Posterior vena cava (tissue), 2 donors: ENCODE data around the gene EFCAB5. TPM values are rescaled to one million over a fixed set of nuclear protein-coding genes. Genes with fewer than 3 reads are reported as not detected.
"Not testable (repeated sequence)": the region's sequence is repeated elsewhere in the genome, so short reads cannot be mapped to it uniquely, and the experiment has no call there.

ENCODE experiments used
- DNase-seq: peaks from one replicate; pipeline ENCODE4 v3.0.0-alpha.2; 2020; ENCODE audit warnings: low spot score
- intact Hi-C, 2 donors: fragments of 100-400 bp; cut with DNase I; formaldehyde crosslinking; loops; one replicate each; pipeline versions ENCODE4 v1.14.1 to v1.14.2; 2022 to 2023
- total RNA-seq, 2 donors: library from RNA; stranded (reverse); fragmentation: NEBNext Ultra II Directional; extraction: Animal tissue kit (Norgen Biotek cat#: 25700); gene quantifications; one replicate each; pipeline ENCODE4 v1.2.1, GENCODE V29; 2021
- donor health status: DM: yes; HTN: yes; CAD: no.
- donor health status: DM: yes; HTN: yes; CAD: no.

EFCAB5 gene
- total RNA-seq, 2 donors from 2014 or later = 0.14 to 1.2 TPM

DNA sequence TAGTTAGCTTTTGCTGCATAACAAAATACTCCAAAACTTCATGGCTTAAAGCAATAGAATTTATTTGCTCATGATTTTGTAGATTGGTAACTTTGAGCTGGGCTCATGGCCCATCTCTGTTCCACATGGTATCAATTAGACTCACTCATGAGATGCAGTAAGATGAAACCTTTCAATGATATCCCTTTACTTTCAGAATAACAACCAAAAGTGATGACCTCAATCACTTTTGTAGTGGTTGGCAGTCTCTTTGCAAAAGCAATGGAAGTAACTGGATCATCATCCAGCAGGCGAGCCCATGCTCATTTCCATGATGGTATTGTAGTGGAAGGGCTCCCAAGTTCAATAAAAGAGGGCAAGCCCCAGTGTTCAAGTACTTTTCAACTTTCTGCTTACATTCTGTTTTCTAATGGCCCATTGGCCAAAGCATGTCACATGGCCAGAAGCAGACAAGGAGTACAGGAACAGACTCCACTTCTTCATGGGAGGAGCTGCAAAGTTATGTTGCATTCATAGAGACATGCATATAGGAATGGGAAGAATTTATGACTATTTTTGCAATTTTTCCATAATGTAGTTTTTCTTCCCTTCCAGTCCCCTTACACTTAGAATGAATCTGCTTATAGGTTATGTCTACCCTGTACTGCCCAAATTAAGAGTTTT is 41.7 kb downstream of the EFCAB5 start:
- DNase-seq = no peak

DNA sequence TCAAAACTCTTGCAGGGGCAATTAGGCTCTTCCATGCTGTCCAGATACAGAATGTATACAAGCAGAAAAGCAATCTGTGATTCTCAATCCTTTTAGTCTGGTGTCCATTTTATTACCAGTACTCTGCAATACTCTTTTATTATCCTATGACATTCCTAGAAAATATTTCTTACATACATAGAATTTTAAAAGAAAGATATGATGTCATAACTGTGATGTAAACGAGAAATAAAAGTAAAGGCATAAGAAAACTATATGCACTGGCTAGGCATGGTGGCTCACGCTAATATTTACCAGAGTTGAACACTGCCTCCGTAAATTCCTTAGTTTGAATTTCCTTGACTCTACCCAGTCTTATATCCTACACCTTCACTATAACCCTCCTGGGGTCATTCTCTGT is 55.0 kb downstream of the EFCAB5 start:
- intact Hi-C loops = no loop called here
- no peak for DNase-seq

More for the DNA sequence above, 41.7 kb downstream of the EFCAB5 start:
- intact Hi-C loops = no loop called here

DNA sequence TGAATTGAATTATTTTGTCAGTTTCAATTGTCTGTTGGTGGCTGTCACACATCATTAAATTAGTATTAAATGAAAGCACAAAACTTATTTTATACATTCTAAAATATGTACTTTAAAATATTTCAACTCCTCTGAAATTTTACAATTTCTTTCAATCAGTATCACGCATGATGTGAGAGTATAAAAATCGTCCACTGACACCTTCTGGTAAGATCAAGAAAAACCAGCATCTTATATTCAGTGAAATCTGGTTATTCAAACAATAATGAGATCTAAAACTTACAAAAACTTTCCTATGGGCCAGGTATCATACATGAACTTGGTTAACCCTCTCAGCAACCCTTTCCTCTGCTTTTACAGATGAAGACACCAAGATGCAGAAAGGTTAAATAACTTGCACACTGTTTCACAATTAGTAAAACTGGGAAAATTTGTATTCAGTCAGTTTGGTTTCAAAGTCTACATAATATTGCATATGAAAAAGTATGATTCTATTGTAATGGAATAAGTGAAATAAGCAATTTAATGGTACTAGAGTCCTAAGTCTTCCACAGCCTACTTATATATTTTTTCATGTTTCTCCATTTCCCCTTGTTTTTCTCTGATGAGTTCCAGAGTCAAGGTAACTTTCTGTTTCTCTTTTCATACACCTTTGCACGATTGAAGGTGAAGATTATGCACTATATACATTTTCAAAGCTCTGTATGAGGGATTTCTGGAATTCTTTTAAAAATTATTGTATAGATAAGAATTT is 58.7 kb downstream of the EFCAB5 start:
- DNase-seq = no peak
- intact Hi-C loops = no loop called here

DNA sequence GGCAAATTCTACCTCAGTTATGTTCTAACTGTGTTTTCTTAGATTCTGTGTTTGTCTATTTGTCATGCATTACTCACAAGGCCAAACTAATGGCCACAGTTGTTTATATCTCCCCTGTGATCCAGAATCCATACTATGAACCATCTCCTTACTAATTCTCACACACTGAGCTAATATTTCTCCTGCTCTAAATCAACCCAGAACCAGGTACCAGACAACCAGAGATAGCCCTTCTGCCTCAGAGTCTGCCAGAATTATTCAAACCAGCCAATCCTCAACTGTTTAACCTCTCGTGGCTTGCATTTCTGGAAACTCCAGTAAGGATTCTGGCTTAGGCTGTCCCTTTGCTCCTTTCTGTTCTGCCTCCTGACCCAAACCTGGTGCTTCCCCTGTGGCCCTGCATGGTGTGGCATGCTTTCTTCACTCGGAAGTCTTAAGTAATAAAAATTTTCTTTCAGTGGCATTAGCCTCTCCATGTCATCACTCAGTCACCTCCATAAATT is 59.4 kb downstream of the EFCAB5 start:
- no peak for DNase-seq
- intact Hi-C loops = no loop called here

DNA sequence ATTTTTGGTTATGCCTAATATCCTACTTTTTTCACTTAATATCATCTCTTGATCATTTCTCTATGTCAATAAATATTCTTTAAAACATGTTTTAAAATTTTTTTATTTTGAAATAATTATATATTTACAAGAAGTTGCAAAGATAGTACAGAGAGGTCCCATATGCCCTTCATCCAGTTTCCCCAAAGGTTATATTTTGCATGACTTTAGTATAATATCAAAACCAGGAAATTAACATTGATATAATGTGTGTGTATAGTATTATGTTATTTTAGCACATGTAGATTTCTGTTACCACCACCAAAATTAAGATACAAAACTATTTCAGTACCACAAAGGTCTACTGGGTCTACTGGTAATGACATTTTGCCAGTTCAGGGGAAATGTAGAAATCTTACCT is 60.7 kb downstream of the EFCAB5 start:
- DNase-seq = no peak
- intact Hi-C loops = no loop called here

DNA sequence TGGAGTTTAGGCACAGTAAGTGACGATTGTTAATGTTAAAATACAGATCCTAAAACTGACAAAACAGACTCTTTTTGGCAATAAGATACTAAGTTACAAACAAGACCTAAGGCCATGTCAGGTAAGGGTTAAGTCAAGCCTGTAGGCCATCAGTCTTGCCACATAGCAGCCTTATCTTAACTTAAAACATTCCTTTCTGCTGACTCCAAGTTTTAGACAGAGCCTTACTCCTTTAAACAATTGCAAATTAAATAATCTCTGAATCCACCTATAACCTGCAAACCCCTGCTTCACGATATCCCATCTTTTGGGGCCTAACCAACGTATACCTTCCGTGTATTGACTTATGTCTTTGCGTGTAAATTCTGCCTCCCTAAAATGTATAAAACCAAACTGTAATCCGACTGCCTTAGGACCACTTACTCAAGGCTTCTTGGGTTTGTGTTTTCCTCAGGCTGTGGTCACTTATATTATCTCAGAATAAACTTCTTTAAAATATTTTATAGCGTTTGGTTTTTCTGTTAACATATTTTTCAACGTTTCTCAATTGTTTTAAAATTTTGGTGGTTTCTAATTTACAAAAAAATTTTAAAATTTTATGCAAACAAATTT is 64.4 kb downstream of the EFCAB5 start:
- no peak for DNase-seq
- intact Hi-C loops = no loop called here

DNA sequence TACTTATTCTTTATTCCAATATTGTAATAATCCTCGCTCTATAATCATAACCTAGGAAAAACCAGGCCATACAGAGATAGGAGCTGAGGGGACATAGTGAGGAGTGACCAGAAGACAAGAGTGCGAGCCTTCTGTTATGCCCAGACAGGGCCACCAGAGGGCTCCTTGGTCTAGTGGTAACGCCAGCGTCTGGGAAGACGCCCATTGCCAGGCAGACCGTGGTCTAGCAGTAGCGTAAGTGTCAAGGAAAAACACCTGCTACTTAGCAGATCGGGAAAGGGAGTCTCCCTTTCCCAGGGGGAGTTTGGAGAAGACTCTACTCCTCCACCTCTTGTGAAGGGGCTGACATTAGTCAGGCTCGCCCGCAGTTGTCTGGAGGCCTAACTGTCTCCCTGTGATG is 70.5 kb downstream of the EFCAB5 start:
- intact Hi-C loops, DNase-seq: not testable (repeated sequence)

DNA sequence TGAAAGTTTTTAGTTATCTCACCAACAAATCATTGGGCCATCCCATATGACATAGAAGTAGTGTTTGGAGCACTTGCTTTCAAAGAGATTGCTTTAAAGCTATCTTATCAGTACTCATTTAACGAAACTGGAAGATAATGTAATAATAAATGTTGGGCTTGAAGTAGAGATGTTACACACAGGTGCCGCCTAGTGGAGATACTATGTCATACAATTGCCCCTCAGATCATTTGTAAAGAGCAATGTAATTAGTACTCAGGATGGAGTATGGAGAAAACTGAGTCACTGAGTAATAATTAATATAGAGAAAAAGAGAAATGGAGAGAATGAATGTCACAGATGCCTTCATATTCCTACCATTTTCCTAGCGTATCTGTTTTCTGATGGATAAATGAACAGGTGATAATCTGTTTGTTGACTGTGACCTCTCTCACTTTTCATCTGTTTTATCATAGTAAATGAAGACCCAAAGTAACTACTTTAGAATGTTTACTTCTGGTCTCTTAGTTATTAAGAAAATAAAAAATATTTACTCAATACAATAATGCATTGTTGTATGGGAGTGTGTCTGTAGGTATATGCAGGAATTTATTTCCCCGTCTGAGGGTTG is 80.4 kb downstream of the EFCAB5 start:
- no peak for DNase-seq
- intact Hi-C loops = loop anchor here in 1 of 2 donors (10.0 kb wide), 1 partner anchor 53 kb away; no protein-coding TSS in a partner anchor

DNA sequence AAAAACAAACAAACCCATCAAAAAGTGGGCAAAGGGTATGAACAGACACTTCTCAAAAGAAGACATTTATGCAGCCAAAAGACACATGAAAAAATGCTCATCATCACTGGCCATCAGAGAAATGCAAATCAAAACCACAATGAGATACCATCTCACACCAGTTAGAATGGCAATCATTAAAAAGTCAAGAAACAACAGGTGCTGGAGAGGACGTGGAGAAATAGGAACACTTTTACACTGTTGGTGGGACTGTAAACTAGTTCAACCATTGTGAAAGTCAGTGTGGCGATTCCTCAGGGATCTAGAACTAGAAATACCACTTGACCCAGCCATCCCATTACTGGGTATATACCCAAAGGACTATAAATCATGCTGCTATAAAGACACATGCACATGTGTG is 83.9 kb downstream of the EFCAB5 start:
- not testable (repeated sequence) for DNase-seq
- intact Hi-C loops = loop anchor here (5.0 to 10.0 kb wide), 2 partner anchors 49 to 67 kb away; no protein-coding TSS in a partner anchor

DNA sequence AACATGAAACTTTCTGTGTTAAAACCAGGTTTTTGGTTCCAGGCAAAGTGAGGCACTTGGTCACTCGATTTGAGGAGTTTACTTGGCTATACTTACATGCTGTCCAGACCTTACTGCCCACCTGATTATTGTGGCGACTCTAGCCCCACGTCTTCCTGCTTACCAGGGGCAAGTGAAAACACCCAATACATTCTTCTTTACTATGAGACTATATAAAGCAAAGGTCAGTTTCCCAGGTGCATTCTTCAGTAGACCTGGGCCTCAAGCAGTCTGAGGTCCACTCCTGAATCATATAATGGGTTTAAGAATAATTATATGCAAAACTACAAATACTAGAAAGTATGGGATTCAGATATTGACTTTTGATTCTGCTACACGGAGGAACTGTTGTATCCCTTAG is 86.2 kb downstream of the EFCAB5 start:
- DNase-seq = no peak
- intact Hi-C loops = loop anchor here (5.0 to 10.0 kb wide), 2 partner anchors 47 to 65 kb away; no protein-coding TSS in a partner anchor

DNA sequence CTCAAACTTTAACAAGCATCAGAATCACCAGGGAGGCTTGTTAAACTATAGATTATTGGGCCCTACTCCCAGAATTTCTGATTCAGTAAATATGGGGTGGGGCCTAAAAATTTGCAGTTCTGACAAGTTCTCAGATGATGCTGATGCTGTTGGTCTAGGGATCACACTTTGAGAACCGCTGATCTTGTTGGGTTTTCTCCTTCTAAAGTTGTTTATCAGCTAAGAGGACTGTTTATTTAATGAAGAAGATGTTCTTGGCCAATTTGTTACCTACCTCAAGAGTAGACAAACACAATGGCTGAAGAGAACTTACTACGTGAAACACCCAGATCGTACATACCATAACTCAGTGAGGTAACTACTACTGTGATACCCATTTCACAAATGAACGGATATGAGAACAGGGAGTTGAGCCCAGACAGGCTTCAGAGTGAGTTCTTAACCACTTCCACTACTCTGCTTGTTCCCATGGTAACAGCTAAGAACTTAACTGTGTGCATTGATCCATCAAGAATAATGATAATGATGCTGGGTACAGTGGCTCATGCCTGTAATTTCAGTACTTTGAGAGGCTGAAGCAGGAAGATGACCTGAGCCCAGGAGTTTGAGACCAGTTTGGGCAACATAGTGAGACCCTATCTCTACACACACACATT is 89.9 kb downstream of the EFCAB5 start:
- intact Hi-C loops = no loop called here
- no peak for DNase-seq

DNA sequence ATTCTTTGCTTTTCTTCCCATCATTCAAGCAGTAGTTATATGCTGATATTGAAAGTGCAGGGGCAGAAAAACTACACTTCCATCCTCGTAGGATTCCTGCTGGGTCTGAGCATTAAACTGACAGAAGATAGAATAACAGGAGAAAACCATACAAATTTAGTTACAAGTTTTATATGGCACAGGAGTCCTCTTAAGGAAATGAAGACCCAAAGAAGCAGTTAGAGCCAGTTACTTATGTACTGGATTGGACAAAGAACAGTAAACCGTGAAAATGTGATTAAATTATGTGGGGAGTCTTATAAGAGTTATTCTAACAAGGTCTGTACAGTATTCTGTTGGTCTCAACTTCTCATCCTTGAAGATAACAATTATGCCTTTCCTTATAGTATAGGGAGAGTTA is 93.9 kb downstream of the EFCAB5 start:
- intact Hi-C loops = no loop called here

DNA sequence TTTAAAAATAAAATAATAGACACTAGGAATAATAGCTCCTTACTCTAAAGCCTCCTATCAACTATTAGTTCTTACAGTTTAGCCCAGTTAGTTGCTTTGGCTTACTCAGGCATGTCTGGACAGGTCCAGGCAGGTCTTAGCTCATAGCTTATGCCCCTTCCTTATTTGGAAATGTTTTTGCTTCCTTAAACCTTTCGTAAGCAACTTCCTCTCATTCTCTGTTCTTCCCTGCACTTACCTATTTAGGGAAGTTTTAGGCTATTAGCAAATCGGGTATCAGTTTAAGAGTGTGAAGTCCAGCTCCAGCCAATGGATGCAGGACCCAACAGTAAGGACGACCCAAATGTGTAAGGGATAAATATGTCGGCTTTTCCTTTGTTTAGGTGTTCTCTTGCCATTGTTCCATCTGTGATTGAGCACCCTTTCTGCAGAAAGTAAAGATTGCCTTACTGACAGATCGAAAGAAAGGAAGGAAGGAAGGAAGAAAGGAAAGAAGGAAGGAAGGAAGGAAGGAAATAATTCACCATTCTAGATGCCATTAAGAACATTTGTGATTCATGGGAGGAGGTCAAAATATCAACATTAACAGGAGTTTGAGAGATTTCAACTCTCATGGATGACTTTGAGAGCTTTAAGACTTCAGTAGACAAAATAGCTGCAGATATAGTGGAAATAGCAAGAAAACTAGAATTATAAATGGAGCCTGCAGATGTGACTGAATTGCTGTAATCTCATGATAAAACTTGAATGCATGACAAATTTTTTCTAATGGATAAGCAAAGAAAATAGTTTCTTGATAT is 99.5 kb downstream of the EFCAB5 start:
- not testable (repeated sequence) for DNase-seq

More for the DNA sequence above, 93.9 kb downstream of the EFCAB5 start:
- no peak for DNase-seq

DNA sequence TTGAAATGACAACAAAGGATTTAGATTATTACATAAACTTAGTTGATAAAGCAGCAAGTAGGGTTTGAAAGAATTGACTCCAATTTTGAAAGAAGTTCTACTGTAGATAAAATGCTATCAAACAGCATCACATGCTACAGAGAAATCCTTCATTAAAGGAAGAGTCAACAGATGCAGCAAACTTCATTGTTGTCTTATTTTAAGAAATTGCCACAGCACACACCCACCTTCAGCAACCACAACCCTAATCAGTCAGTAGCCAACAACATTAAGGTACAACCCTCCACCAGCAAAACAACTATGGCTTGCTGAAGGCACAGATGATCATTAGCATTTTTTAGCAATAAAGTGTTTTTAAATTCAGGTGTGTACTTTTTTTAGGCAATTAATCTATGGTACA is 100.1 kb downstream of the EFCAB5 start:
- intact Hi-C loops = no loop called here
- no peak for DNase-seq

More for the DNA sequence above, 99.5 kb downstream of the EFCAB5 start:
- intact Hi-C loops = not testable (repeated sequence)

DNA sequence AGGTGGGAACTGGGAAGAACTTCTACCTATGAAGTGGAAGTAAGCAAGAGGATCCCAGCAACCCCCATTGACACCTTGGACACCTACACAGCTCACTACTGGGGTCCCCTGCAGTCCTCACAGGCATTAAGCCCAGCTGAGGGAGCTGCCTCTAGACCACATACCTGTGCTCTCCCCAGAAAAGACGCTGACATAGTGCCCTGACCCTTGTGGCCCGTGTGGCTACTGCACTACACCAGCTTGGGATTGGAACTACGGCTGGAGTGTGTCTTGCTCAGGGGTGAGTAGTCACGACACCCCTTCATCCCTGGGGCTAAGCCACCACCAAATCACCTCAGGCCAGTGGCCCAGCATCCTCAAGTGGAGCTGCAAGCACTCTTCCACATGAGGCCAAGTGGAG is 120.9 kb downstream of the EFCAB5 start:
- DNase-seq = no peak
- intact Hi-C loops = no loop called here

DNA sequence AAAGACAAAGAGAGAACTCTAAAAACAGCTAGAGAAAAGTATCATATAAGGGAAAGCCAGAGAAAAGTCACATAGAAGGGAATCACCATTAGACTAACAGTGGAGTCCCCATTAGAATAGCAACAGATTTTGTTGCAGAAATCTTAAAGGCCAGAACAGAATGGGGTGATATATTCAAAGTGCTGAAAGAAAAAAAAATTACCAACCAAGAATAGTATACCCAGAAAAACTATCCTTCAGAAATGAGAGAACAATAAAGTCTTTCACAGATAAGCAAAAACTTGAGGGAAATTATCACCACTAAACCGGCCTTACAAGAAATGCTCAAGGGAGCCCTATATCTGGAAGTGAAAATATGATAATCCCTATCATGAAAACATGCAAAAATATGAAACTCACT is 123.3 kb downstream of the EFCAB5 start:
- intact Hi-C loops = no loop called here
- no peak for DNase-seq

DNA sequence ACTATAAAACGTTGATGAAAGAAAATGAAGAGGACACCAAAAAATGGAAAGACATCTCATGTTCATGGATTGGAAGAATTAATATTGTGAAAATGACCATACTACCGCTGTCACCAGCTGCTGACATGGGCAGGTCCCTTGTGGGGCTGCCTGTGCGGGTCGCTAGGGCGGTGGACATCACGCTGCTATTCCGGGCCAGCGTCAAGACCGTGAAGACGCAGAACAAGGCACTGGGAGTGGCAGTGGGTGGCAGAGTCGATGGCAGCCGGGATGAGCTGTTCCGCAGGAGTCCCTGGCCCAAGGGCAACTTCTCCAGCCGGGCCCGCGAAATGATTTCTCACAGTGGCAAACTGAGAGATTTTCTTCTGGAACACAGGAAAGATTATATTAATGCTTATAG is 127.0 kb downstream of the EFCAB5 start:
- intact Hi-C loops = no loop called here
- no peak for DNase-seq

DNA sequence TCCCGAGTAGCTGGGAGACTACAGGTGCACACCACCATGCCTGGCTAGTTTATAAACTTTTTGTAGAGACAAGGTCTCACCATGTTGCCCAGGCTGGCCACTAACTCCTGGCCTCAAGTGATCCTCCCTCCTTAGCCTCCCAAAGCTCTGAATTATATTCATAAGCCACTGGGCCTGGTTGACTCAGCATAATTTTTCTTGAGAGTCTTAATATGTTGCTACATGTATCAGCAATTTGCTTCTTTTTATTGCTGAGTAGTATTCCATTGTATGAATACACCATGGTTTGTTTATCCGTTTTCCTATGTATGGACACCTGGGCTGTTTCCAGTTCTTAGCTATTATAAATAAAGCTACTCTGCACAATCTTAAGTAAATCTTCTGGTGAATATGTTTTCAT is 132.8 kb downstream of the EFCAB5 start:
- no peak for DNase-seq
- intact Hi-C loops = loop anchor here in 1 of 2 donors (10.0 kb wide), 1 partner anchor 49 kb away; no protein-coding TSS in a partner anchor
